ENCODE measurements around the gene ETNK1.
"Not testable (repeated sequence)": the region's sequence is repeated elsewhere in the genome, so short reads cannot be mapped to it uniquely, and the experiment has no call there.

The ETNK1 gene

GRCh38 chr12:22624870-22625761 is at the start of gene ETNK1:
Gene ETNK1, plus strand, starts transcription at chr12:22625171. Its CDS starts 260 bp downstream, at chr12:22625431.
- peak; percentile 96 for DNase-seq
- in situ Hi-C loops (cut with HindIII; ENCODE audit: low pct_ligation_motif_present, low pct_unique_long_range_greater_than_20kb, low sequenced_read_pairs), result no loop called here

- in situ Hi-C loops (cut with HindIII; ENCODE audit: low pct_ligation_motif_present, low pct_unique_long_range_greater_than_20kb, low sequenced_read_pairs), result no loop called here
- no peak for DNase-seq
Observed at GRCh38 chr12:22576065-22576464, 48.9 kb upstream of the ETNK1 start.

GRCh38 chr12:22576473-22576872 is 48.5 kb upstream of the ETNK1 start:
- no peak for DNase-seq

GRCh38 chr12:22577667-22578066 is 47.3 kb upstream of the ETNK1 start:
- DNase-seq, result no peak
- in situ Hi-C loops (cut with HindIII; ENCODE audit: low pct_ligation_motif_present, low pct_unique_long_range_greater_than_20kb, low sequenced_read_pairs), result no loop called here

More at GRCh38 chr12:22576473-22576872, 48.5 kb upstream of the ETNK1 start:
- in situ Hi-C loops (cut with HindIII; ENCODE audit: low pct_ligation_motif_present, low pct_unique_long_range_greater_than_20kb, low sequenced_read_pairs), result no loop called here

- in situ Hi-C loops (cut with HindIII; ENCODE audit: low pct_ligation_motif_present, low pct_unique_long_range_greater_than_20kb, low sequenced_read_pairs), result no loop called here
Observed at GRCh38 chr12:22578328-22578727, 46.6 kb upstream of the ETNK1 start.

GRCh38 chr12:22588817-22589216 is 36.2 kb upstream of the ETNK1 start:
- no peak for DNase-seq
- in situ Hi-C loops (cut with HindIII; ENCODE audit: low pct_ligation_motif_present, low pct_unique_long_range_greater_than_20kb, low sequenced_read_pairs), result no loop called here

More at GRCh38 chr12:22578328-22578727, 46.6 kb upstream of the ETNK1 start:
- no peak for DNase-seq

GRCh38 chr12:22593864-22594263 is 31.1 kb upstream of the ETNK1 start:
- no peak for DNase-seq
- in situ Hi-C loops (cut with HindIII; ENCODE audit: low pct_ligation_motif_present, low pct_unique_long_range_greater_than_20kb, low sequenced_read_pairs), result no loop called here

GRCh38 chr12:22597539-22597938 is 27.4 kb upstream of the ETNK1 start:
- DNase-seq; in situ Hi-C loops (cut with HindIII; ENCODE audit: low pct_ligation_motif_present, low pct_unique_long_range_greater_than_20kb, low sequenced_read_pairs): not testable (repeated sequence)

GRCh38 chr12:22598141-22598762 is 26.7 kb upstream of the ETNK1 start:
- DNase-seq, result peak; percentile 45
- in situ Hi-C loops (cut with HindIII; ENCODE audit: low pct_ligation_motif_present, low pct_unique_long_range_greater_than_20kb, low sequenced_read_pairs), result no loop called here

- peak; percentile 28 for DNase-seq
- in situ Hi-C loops (cut with HindIII; ENCODE audit: low pct_ligation_motif_present, low pct_unique_long_range_greater_than_20kb, low sequenced_read_pairs), result no loop called here
Observed at GRCh38 chr12:22598763-22599161, 26.2 kb upstream of the ETNK1 start.

- in situ Hi-C loops (cut with HindIII; ENCODE audit: low pct_ligation_motif_present, low pct_unique_long_range_greater_than_20kb, low sequenced_read_pairs), result no loop called here
- no peak for DNase-seq
Observed at GRCh38 chr12:22600181-22600580, 24.8 kb upstream of the ETNK1 start.

- in situ Hi-C loops (cut with HindIII; ENCODE audit: low pct_ligation_motif_present, low pct_unique_long_range_greater_than_20kb, low sequenced_read_pairs), result no loop called here
- no peak for DNase-seq
Observed at GRCh38 chr12:22609501-22609900, 15.5 kb upstream of the ETNK1 start.

- in situ Hi-C loops (cut with HindIII; ENCODE audit: low pct_ligation_motif_present, low pct_unique_long_range_greater_than_20kb, low sequenced_read_pairs), result no loop called here
- no peak for DNase-seq
Observed at GRCh38 chr12:22610131-22610530, 14.8 kb upstream of the ETNK1 start.

GRCh38 chr12:22612822-22613221 is 12.1 kb upstream of the ETNK1 start:
- in situ Hi-C loops (cut with HindIII; ENCODE audit: low pct_ligation_motif_present, low pct_unique_long_range_greater_than_20kb, low sequenced_read_pairs); DNase-seq: not testable (repeated sequence)

GRCh38 chr12:22615963-22616501 is 8.9 kb upstream of the ETNK1 start:
- no peak for DNase-seq
- in situ Hi-C loops (cut with HindIII; ENCODE audit: low pct_ligation_motif_present, low pct_unique_long_range_greater_than_20kb, low sequenced_read_pairs), result no loop called here

GRCh38 chr12:22617630-22618029 is 7.3 kb upstream of the ETNK1 start:
- in situ Hi-C loops (cut with HindIII; ENCODE audit: low pct_ligation_motif_present, low pct_unique_long_range_greater_than_20kb, low sequenced_read_pairs), result no loop called here
- DNase-seq, result no peak

- DNase-seq, result no peak
- in situ Hi-C loops (cut with HindIII; ENCODE audit: low pct_ligation_motif_present, low pct_unique_long_range_greater_than_20kb, low sequenced_read_pairs), result no loop called here
Observed at GRCh38 chr12:22624548-22624869, 462 bp upstream of the ETNK1 start.

GRCh38 chr12:22625762-22626294 is 857 bp downstream of the ETNK1 start:
- in situ Hi-C loops (cut with HindIII; ENCODE audit: low pct_ligation_motif_present, low pct_unique_long_range_greater_than_20kb, low sequenced_read_pairs), result no loop called here

GRCh38 chr12:22626406-22626805 is 1.4 kb downstream of the ETNK1 start:
- in situ Hi-C loops (cut with HindIII; ENCODE audit: low pct_ligation_motif_present, low pct_unique_long_range_greater_than_20kb, low sequenced_read_pairs), result no loop called here
- DNase-seq, result peak; percentile 38

More at GRCh38 chr12:22625762-22626294, 857 bp downstream of the ETNK1 start:
- peak; percentile 68 for DNase-seq

Measured in ACHN (cell line).